ENCODE measurements around the gene TLR7.

TLR7 gene

DNA sequence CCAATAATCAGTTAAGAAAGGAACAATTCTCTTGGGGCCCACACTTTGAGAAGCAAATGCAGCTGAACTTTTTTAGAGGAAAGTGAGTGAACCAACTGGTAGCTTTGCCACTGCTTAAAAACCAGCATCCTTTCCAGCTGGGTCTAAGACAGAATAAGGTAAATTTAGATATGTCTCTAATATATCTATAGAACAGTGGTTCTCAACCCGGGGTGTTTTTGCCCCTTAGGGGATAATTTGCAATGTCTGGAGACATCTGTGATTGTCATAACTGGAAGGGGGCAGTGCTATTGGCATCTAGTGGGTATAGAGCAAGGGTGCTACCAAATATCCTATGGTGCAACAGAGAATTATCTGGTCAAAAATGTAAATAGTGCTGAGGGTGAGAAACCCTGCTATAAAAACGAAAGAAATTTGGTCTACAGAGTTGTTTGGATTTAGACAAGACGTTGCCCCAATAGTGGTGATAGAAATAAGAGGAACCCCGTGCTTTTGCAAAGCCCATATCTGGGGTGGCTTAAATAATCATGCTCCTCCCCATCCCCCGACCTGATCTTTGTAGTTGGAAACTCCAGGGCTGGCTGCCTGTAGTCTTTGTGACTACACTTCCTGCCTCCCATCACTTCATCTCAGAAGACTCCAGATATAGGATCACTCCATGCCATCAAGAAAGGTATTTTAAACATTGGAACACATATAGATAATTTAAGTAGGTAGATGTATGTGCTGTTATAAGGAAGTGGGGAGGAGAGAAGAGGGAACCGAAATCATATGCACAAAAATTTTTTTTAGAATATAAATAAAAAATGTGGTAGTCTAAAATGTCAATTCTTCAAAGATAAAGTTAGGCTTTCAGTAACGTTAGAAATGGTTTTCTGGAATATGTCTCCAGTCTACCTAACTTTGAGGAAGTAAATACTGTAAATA, at the start of gene TLR7:
TLR7 (plus strand) TSS at position 622 of the 927 bp plus-strand sequence. CDS start 507 bp downstream, outside the sequence.
- DNase-seq (ENCODE audit: insufficient read length, low spot score) (no peak), FAIRE-seq (no peak)

DNA sequence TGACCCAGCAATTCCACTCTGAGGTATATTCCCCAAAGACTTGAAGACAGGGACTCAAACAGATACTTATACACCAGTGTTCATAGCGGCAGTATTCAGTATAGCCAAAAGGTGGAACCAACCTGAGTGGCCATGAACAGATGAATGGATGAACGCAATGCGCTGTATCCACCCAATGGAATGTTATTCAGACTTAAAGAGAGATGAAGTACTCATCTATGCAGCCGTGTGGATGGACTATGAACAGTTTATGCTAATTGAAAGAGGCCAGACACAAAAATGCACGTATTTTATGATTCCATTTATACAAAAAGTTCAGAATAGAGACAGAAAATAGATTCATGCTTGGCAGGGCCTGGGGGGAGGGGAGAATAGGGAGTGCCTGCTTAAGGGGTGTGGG, 49.3 kb upstream of the TLR7 start:
- DNase-seq (ENCODE audit: insufficient read length, low spot score), result no peak
- FAIRE-seq, result no peak

DNA sequence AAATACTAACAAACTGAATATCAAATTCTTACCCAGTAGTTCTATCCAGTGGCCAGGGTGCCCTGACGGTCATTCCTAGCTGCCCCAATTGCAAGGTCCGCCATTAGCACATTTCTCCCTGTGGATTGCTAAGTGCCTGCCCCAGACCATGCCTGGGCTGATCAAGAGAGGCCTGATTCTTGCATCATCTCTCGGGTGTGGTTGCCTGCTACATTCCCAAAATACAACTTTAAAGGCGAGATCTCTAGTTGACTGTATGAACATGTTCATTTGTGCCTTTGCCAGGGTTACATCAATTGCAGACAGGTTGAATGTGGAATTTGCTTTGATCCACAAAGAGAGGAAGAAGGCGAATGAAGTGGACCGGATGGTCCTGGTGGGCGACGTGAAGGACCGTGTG, 47.6 kb upstream of the TLR7 start:
- FAIRE-seq (no peak), DNase-seq (ENCODE audit: insufficient read length, low spot score) (no peak)

DNA sequence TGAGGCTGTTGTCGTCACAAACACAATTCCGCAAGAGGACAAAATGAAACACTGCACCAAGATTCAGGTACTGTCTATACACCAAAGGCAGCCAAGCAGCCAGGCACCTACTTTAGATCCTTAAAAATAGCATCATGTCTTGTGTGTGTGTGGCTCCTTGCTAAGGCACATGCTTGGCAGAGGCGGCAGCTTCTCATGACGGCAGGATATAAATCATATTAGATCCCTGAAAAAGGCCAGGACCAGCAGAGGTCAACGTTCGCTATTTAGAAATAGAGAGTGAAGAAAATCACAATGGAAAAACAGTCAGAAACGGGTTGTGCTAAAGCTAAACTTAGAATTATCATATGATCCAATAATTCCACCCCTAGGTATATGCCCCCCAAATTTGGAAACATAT, 46.1 kb upstream of the TLR7 start:
- no peak for FAIRE-seq
- DNase-seq (ENCODE audit: insufficient read length, low spot score), result no peak

DNA sequence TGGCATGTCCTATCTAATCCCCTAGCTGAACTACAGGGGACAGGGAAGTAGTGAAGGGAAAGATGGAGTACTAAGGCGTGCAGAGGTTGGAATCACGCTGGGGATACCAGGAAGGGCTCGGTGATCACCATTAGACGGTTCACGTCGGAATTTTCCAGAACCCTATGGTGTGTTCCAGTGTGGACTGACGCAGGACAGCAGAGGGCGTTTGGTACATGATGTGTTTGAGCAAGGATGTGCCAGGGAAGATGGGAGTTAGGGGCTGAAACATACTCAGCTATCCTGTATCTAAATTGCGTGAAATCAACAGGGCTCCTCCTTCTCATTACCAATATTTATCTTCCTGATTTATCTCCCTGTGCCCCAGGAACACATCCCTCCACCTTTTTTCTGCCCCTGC, 41.9 kb upstream of the TLR7 start:
- FAIRE-seq (peak; percentile 31), DNase-seq (ENCODE audit: insufficient read length, low spot score) (no peak)

DNA sequence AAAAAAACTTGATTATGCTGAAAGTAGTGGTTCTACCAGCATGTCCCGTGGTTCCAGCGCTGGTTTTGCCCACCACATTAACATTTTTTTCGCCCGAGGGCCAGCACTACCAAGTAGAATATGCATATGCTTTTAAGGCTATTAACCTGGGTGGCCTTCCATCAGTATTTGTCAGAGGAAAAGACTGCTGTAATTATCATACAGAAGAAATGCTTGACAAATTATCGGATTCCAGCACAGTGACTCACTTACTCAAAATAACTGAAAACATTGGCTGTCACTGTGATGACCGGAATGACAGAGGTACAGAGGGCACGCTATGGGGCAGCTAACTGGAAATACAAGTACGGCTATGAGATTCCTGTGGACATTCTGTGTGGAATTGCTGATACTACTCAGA, 41.1 kb upstream of the TLR7 start:
- peak; percentile 67 for DNase-seq (ENCODE audit: insufficient read length, low spot score)
- FAIRE-seq, result peak; percentile 40

DNA sequence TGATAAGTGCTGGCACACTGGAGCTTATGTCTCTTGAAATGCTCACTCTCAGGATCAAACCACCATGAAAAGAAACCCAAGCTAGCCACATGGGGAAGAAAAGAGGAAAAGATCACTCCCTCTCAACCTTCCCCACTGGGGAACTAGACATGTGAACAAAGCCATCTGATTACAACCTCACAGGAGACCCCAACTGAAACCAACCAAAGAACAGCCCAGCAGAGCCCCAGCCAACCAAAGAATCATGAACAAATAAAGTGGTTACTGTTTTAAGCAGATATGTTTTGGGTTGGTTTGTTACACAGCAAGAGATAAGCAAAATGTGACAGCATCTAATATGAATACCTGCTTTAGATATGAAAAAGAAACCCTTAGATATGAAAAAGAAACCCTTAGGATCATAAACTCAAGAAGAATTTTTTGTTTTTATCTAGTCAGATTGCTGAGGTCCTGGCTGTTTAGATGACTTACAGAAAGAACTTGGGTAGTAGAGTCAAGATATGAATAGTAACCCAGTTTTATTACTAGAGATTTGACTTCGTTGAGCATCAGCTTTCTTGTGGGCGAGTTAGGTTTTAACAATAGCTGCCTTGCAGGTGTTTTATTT, 23.7 kb upstream of the TLR7 start:
- DNase-seq (ENCODE audit: insufficient read length, low spot score), result no peak
- no peak for FAIRE-seq

DNA sequence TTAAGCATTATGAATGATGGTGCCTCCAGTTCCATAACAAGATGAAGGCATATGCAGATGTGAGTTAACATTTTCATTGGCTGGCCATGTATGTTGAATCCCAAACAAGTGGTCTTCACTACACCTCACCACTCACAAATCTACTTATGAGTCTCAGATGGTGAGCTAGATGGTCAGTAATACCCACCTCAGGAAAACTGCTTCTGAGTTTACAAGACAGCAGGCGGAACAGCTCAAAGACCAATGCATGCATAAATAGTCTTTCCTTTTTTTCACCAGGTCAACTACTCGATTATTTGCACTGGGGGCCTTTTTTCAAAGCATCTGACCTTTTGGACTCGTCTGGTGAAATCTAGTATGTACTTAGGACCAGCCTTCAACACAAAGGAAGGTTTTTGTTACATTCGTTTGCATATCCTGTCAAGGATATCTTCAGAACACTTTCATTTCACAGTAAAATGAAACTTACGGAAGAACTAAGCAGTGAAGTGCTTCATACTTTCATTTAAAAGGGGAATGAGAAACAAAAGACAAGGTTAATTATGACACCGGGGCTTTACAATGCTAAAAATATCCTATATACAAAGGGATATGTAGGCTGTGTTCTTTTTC, 23.1 kb upstream of the TLR7 start:
- no peak for FAIRE-seq
- no peak for DNase-seq (ENCODE audit: insufficient read length, low spot score)

DNA sequence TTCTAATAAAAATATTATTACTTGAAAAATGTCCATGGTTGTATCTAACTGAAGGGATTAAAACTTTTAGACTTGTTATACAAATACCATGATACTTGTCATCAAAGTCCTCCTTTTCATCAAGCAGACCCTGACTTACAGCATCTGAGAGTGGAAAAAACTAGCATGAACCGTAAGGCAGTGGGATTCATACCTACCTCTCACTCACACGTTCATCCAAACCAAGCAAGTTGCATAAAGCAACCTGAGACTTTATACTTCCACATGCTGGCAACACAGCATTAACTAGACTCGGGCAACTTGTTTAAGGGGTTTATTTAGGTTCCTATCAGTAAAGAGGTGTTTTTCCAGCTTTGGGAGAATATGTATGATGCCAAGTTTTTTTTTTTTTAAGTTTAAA, 22.6 kb upstream of the TLR7 start:
- no peak for FAIRE-seq
- no peak for DNase-seq (ENCODE audit: insufficient read length, low spot score)

DNA sequence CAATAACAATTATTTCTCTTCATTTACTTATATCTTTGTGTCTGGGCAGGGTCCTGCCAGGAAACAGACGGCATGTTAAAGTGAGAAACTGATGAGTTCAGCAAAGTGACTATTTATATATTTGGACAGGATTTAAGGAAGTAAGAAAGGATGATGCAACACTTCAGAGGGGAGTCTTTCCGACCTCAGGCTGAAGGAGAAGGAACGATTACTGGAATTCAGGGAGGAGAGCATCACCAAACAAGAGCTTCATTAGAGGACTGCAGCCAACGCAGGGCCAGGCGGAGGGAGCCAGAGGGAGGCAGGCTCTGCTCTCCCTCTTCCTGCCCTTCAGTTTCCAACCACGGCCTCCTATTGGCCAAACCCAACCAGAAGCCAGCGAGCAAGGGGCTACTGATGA, 1.5 kb upstream of the TLR7 start:
- no peak for DNase-seq (ENCODE audit: insufficient read length, low spot score)
- FAIRE-seq, result no peak

DNA sequence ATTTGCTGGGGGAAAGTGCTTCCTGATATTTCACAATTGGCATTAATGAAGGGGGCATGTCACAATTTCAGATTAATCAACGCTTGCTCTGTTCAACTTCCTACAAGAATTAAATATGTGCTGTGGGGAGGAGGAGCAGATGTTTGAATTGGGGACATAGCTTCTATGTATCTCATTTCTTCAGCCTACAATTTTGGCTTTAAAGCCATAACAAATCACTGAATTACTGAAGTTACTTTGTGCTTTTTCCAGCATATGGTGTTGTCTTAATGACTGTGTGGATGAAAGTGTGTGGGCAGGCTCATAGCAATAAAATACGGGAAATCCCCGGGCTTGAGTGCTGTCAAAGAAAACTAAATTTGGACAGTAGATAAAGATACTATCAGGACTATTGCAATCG, 813 bp downstream of the TLR7 start:
- no peak for FAIRE-seq
- DNase-seq (ENCODE audit: insufficient read length, low spot score), result no peak

DNA sequence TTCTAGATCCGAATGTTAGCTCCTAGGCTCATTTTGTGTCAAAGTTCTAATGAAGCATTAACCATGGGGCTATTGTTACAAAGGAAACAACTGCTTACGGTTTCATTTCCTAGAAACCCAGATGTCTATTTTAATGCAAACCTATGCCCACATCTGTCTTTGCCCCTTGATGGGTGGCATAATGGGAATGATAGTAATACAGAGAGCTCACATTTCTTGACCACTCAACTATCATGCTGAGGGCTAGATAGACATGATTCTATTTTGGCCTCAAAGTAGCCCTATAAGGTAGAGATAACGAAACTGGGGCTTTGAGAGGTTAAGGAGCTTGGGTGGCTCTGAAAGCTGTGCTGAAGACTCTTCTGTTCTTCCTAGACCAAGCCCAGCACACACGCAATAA, 1.9 kb downstream of the TLR7 start:
- DNase-seq (ENCODE audit: insufficient read length, low spot score) (no peak), FAIRE-seq (no peak)

DNA sequence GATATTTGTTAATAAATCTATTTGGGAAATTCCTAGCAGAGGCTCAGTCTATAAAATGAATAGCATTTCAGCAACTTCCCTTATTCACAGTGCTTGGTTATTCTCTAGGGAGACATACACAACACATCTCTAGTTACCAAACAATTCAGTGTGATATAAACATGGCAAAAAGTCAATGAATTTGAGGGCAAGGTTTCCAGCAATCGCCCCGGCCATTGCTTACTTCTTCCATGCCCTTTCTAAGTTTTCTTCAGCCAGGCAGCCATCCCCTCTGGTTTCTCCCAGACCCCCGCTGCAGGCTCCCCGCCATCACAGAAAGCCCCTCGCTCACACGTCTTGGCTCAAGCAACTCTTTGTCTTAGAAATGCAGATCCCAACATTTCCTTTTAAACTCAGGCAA, 4.4 kb downstream of the TLR7 start:
- FAIRE-seq (no peak), DNase-seq (ENCODE audit: insufficient read length, low spot score) (no peak)

DNA sequence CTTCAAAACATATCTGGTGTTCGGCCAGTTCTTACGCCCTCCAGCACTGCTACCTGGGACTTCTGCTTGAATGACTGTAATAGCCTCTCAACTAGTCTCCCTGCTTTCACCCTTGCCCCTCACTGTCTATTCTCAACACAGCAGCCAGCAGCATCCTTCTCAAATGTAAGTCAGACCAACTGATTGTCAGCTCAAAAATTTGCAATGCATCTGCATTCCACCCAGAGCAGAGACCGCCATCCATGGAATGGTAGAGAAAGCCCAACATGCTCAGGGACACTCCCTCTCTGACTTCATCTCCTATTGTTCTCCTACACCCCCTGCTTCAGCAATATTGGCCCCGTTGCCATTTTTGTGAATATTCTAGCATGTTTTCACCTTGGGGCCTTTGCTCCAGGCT, 5.9 kb downstream of the TLR7 start:
- no peak for DNase-seq (ENCODE audit: insufficient read length, low spot score)
- FAIRE-seq, result no peak

DNA sequence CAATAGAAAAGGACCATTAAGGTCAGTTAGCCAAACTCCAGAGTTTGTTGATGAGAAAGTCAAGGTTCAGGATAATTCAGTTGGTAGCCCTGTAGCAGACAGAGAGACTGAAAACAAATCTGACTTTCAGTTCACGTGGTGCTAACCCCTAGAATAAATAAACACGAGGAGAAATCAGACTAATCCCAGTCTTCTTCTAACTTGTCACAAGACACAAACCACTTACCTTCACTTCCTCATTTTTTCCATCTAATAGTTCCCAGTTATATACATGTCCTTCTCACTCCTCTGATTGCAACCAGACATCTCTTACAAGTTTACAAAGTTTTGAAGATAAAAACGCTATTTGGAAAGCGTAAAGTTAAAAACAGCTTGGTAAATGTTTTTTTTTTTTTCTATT, 7.7 kb downstream of the TLR7 start:
- DNase-seq (ENCODE audit: insufficient read length, low spot score) (no peak), FAIRE-seq (no peak)

DNA sequence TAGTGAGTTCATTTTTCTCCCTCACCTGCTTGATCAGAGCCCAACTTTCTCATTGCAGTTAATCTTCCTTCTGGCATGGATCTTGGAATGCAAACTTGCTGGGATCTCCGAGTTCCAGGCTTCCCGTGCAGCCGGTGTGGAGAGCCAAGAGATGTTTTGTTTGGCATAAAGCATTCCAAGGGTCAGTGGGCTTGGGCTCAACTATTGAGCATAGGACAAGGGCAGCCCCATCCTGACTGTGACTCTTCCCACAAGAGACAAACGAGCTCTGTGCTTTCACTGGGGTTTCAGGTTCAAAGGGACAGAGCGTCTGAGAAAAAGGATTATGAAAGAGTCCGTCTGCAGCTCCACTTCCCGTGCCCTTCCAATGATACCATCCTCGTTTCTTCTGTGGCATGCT, 10.5 kb downstream of the TLR7 start:
- no peak for FAIRE-seq

DNA sequence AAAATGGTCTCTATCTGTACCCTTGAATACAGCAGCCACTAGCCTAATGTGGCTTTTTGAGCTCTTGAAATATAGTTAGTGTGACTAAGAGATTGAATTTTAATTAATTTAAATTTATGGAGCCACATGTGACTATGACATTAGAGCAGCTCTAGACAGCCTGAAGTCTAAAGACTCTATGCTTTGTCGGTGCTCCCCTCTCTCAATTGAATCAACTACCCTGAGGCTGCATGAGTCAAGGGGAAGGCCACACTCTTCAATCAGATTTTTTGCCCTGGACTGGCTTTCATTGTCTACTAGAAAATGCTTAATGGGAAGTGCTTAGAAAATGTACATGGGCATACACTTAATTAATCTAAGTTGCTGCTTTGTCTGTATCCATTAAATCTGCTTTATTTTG, 11.7 kb downstream of the TLR7 start:
- FAIRE-seq (no peak), DNase-seq (ENCODE audit: insufficient read length, low spot score) (no peak)

More for the DNA sequence above, 10.5 kb downstream of the TLR7 start:
- no peak for DNase-seq (ENCODE audit: insufficient read length, low spot score)

DNA sequence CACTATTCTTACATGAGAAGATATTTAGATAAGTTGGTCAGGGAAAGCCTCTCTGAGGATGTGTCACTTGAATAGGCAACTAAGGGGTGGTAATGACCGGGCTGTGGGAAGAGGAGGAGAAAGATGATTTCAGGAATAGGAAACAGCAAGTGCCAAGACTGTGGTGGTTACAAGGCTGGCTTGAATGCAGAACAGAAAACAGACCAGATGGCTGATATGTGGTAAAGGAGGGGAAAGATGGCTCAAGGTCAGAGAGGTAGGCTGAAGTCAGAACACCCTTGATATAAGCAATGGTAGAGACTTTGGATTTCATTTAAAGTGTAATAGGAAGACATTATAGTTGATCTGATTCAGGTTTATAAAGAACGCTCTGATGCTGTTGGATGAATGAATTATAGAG, 15.0 kb downstream of the TLR7 start:
- DNase-seq (ENCODE audit: insufficient read length, low spot score) (no peak), FAIRE-seq (no peak)

DNA sequence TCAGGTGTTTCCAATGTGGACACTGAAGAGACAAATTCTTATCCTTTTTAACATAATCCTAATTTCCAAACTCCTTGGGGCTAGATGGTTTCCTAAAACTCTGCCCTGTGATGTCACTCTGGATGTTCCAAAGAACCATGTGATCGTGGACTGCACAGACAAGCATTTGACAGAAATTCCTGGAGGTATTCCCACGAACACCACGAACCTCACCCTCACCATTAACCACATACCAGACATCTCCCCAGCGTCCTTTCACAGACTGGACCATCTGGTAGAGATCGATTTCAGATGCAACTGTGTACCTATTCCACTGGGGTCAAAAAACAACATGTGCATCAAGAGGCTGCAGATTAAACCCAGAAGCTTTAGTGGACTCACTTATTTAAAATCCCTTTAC, 18.6 kb downstream of the TLR7 start:
- no peak for FAIRE-seq
- no peak for DNase-seq (ENCODE audit: insufficient read length, low spot score)

DNA sequence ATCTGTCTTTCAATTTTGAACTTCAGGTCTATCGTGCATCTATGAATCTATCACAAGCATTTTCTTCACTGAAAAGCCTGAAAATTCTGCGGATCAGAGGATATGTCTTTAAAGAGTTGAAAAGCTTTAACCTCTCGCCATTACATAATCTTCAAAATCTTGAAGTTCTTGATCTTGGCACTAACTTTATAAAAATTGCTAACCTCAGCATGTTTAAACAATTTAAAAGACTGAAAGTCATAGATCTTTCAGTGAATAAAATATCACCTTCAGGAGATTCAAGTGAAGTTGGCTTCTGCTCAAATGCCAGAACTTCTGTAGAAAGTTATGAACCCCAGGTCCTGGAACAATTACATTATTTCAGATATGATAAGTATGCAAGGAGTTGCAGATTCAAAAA, 19.7 kb downstream of the TLR7 start:
- FAIRE-seq (no peak), DNase-seq (ENCODE audit: insufficient read length, low spot score) (no peak)

DNA sequence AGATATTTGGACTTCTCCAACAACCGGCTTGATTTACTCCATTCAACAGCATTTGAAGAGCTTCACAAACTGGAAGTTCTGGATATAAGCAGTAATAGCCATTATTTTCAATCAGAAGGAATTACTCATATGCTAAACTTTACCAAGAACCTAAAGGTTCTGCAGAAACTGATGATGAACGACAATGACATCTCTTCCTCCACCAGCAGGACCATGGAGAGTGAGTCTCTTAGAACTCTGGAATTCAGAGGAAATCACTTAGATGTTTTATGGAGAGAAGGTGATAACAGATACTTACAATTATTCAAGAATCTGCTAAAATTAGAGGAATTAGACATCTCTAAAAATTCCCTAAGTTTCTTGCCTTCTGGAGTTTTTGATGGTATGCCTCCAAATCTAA, 20.3 kb downstream of the TLR7 start:
- DNase-seq (ENCODE audit: insufficient read length, low spot score) (no peak), FAIRE-seq (no peak)

DNA sequence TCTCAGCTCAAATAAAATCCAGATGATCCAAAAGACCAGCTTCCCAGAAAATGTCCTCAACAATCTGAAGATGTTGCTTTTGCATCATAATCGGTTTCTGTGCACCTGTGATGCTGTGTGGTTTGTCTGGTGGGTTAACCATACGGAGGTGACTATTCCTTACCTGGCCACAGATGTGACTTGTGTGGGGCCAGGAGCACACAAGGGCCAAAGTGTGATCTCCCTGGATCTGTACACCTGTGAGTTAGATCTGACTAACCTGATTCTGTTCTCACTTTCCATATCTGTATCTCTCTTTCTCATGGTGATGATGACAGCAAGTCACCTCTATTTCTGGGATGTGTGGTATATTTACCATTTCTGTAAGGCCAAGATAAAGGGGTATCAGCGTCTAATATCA, 20.9 kb downstream of the TLR7 start:
- DNase-seq (ENCODE audit: insufficient read length, low spot score) (no peak), FAIRE-seq (no peak)

All from HTR-8/SVneo (cell line).